Measurements from ENCODE around the gene JAKMIP2. TPM values are rescaled to one million over a fixed set of nuclear protein-coding genes. Genes with fewer than 3 reads are reported as not detected.

The JAKMIP2 gene
- total RNA-seq, 1 donor = 1.1 TPM

DNA sequence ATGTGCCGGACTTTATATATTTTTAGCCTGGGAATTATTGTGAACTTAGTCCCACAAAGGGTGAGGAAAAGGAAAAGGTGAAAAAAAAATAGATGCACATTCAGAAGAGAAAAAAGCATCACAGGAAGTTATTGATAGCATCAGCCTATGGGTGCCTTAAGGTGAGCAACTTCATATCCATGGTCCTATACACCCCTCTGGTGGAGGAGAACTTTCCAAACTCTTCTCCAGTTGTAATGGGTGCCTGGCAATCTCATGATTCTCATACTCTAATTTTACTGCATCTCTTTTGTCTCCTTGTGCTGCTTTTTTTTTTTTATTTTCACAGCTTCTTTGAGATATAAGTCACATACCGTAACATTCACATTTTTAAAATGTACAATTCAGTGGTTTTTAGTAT lies 107.4 kb downstream of the JAKMIP2 start:
- H2AFZ ChIP-seq (ENCODE audit: low read length) = no peak overlapping the region
- no peaks in the 10 kb centered on the region for H3K36me3 ChIP-seq (ENCODE audit: insufficient read depth, low read length)
- no peak for TF ChIP-seq CTCF (IDR thresholded peaks at IDR 0.05; ENCODE audit: extremely low read depth, low read depth, low read length)
- no peaks in the 10 kb centered on the region for H3K79me2 ChIP-seq (ENCODE audit: insufficient read depth, low read length)
- no peaks in the 10 kb centered on the region for H3K9me3 ChIP-seq (ENCODE audit: low read depth, low read length)
- no peak overlapping the region for H3K27ac ChIP-seq (ENCODE audit: low read depth, low read length)
- DNase-seq (ENCODE audit: insufficient read length, low spot score, missing footprints) = no peak
- no peaks in the 10 kb centered on the region for H4K20me1 ChIP-seq (ENCODE audit: insufficient read depth, low read length)
- no peaks in the 10 kb centered on the region for H3K4me1 ChIP-seq (ENCODE audit: insufficient read depth, low read length)
- H3K4me3 ChIP-seq (ENCODE audit: insufficient read depth, low read length) = no peak overlapping the region
- no peaks in the 10 kb centered on the region for H3K27me3 ChIP-seq (ENCODE audit: insufficient read depth, low read length)
- no peak overlapping the region for H3K4me2 ChIP-seq (ENCODE audit: insufficient read depth, low read length)

- no peak for TF ChIP-seq CTCF (IDR thresholded peaks at IDR 0.05; ENCODE audit: extremely low read depth, low read depth, low read length)
- Histone ChIP-seq H3K27ac (ENCODE audit: low read depth, low read length) (no peak overlapping the region), H4K20me1 (ENCODE audit: insufficient read depth, low read length) (no peaks in the 10 kb centered on the region), H3K27me3 (ENCODE audit: insufficient read depth, low read length) (no peaks in the 10 kb centered on the region), H3K4me2 (ENCODE audit: insufficient read depth, low read length) (no peak overlapping the region), H3K4me1 (ENCODE audit: insufficient read depth, low read length) (no peaks in the 10 kb centered on the region), H3K4me3 (ENCODE audit: insufficient read depth, low read length) (no peak overlapping the region), H3K79me2 (ENCODE audit: insufficient read depth, low read length) (no peaks in the 10 kb centered on the region), H3K36me3 (ENCODE audit: insufficient read depth, low read length) (no peaks in the 10 kb centered on the region), H2AFZ (ENCODE audit: low read length) (no peak overlapping the region), H3K9me3 (ENCODE audit: low read depth, low read length) (no peaks in the 10 kb centered on the region)
- no peak for DNase-seq (ENCODE audit: insufficient read length, low spot score, missing footprints)
Observed at GRCh38 chr5:147674411-147674810, 108.1 kb downstream of the JAKMIP2 start.

- no peaks in the 10 kb centered on the region for H3K9me3 ChIP-seq (ENCODE audit: low read depth, low read length)
- no peaks in the 10 kb centered on the region for H3K4me1 ChIP-seq (ENCODE audit: insufficient read depth, low read length)
- DNase-seq (ENCODE audit: insufficient read length, low spot score, missing footprints) = no peak
- no peak overlapping the region for H3K27ac ChIP-seq (ENCODE audit: low read depth, low read length)
- no peaks in the 10 kb centered on the region for H3K27me3 ChIP-seq (ENCODE audit: insufficient read depth, low read length)
- no peak overlapping the region for H3K4me3 ChIP-seq (ENCODE audit: insufficient read depth, low read length)
- H3K79me2 ChIP-seq (ENCODE audit: insufficient read depth, low read length) = no peaks in the 10 kb centered on the region
- H3K36me3 ChIP-seq (ENCODE audit: insufficient read depth, low read length) = no peaks in the 10 kb centered on the region
- H4K20me1 ChIP-seq (ENCODE audit: insufficient read depth, low read length) = no peaks in the 10 kb centered on the region
- H2AFZ ChIP-seq (ENCODE audit: low read length) = no peak overlapping the region
- no peak overlapping the region for H3K4me2 ChIP-seq (ENCODE audit: insufficient read depth, low read length)
- TF ChIP-seq CTCF (IDR thresholded peaks at IDR 0.05; ENCODE audit: extremely low read depth, low read depth, low read length) = no peak
Observed at GRCh38 chr5:147673791-147674190, 108.7 kb downstream of the JAKMIP2 start.

DNA sequence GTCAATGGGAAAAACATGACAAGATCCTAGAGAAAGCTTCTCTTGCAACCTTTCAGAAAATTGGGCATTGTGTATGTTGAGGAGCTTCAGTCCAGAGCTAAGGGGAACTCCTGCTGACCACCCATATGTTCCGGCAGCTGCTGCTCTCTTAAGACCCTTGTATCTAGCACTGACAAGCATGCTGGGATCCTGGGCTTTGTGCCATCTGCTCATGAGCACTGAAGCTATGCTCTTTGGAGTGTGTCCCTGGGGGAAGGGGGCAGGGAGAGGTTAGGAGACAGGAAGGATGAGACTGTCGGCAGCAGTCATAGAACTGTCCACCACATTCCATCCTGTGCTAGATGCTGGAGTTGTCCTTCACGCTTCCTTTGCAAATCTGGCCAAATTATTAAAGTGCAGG lies 109.3 kb downstream of the JAKMIP2 start:
- Histone ChIP-seq H3K9me3 (ENCODE audit: low read depth, low read length) (no peaks in the 10 kb centered on the region), H3K4me3 (ENCODE audit: insufficient read depth, low read length) (no peak overlapping the region), H3K27ac (ENCODE audit: low read depth, low read length) (no peak overlapping the region), H3K4me2 (ENCODE audit: insufficient read depth, low read length) (no peak overlapping the region), H3K36me3 (ENCODE audit: insufficient read depth, low read length) (no peaks in the 10 kb centered on the region), H4K20me1 (ENCODE audit: insufficient read depth, low read length) (no peaks in the 10 kb centered on the region), H3K27me3 (ENCODE audit: insufficient read depth, low read length) (no peaks in the 10 kb centered on the region), H2AFZ (ENCODE audit: low read length) (no peak overlapping the region), H3K79me2 (ENCODE audit: insufficient read depth, low read length) (no peaks in the 10 kb centered on the region), H3K4me1 (ENCODE audit: insufficient read depth, low read length) (no peaks in the 10 kb centered on the region)
- TF ChIP-seq CTCF (IDR thresholded peaks at IDR 0.05; ENCODE audit: extremely low read depth, low read depth, low read length) = no peak
- DNase-seq (ENCODE audit: insufficient read length, low spot score, missing footprints) = no peak
